SK-N-SH (cell line): ENCODE data around the gene CELSR2. TPM values are rescaled to one million over a fixed set of nuclear protein-coding genes. Genes with fewer than 3 reads are reported as not detected.

Experiments
- CTCF ChIA-PET: fragments of 300-600, 350-600 bp; formaldehyde crosslinking; extraction: SDS; loops from one replicate; lab custom pipeline; 2021; lab: Yijun Ruan, JAX
- POLR2A ChIA-PET: fragments of 350-600 bp; sonication (Branson Sonifier 250); formaldehyde crosslinking; extraction: SDS; loops from one replicate; lab custom pipeline; 2020; ENCODE audit warnings: antibody characterized with exemption, inconsistent platforms; lab: Yijun Ruan, JAX
- DNase-seq: peaks from one replicate; pipeline ENCODE4 v3.0.0; 2012
- H2AFZ ChIP-seq: fragments of 200-600 bp; sonication (generic); 2 replicates; pipeline ENCODE4 v1.8.1; 2016; ENCODE audit warnings: antibody characterized with exemption, mild to moderate bottlenecking, low read depth
- H3F3A ChIP-seq: fragments of 200-600 bp; sonication (generic); replicated peaks from 2 replicates; pipeline ENCODE3; 2016; ENCODE audit warnings: antibody characterized with exemption, mild to moderate bottlenecking; ENCODE audit not compliant: insufficient read depth
- H3K27ac ChIP-seq, 2 experiments: fragments of 200-500 bp in 1 of 2; fragments of 200-600 bp in 1 of 2; sonication (Bioruptor generic) in 1 of 2; sonication (generic), shearing (Covaris generic) in 1 of 2; 2 replicates each; pipeline versions ENCODE4 v1.5.1 to v1.6.1; 2014 to 2016; ENCODE audit warnings: low read depth in 2 of 2, inconsistent platforms in 1 of 2, low read length in 1 of 2, mild to moderate bottlenecking in 1 of 2, mixed read lengths in 1 of 2
- H3K27me3 ChIP-seq: fragments of 200-600 bp; sonication (generic), shearing (Covaris generic); 2 replicates; pipeline ENCODE4 v1.6.1; 2016; ENCODE audit warnings: mixed run types; ENCODE audit not compliant: insufficient read depth
- H3K36me3 ChIP-seq, 2 experiments: fragments of 200-500 bp in 1 of 2; fragments of 200-600 bp in 1 of 2; sonication (Bioruptor generic) in 1 of 2; sonication (generic) in 1 of 2; replicated peaks in 1 of 2; 2 replicates each; pipeline versions ENCODE3 to v1.5.1; 2014 to 2016; ENCODE audit warnings: low read length in 1 of 2, mild to moderate bottlenecking in 1 of 2; ENCODE audit not compliant: insufficient read depth in 2 of 2, control insufficient read depth in 1 of 2
- H3K4me1 ChIP-seq, 2 experiments: fragments of 200-500 bp in 1 of 2; fragments of 200-600 bp in 1 of 2; sonication (Bioruptor generic) in 1 of 2; sonication (generic), shearing (Covaris generic) in 1 of 2; 2 replicates each; pipeline versions ENCODE4 v1.5.1 to v1.6.1; 2014 to 2016; ENCODE audit warnings: low read depth in 1 of 2, low read length in 1 of 2, mixed run types in 1 of 2; ENCODE audit not compliant: insufficient read depth in 2 of 2, control insufficient read depth in 1 of 2
- H3K4me2 ChIP-seq: fragments of 200-600 bp; sonication (generic), shearing (Covaris generic); 2 replicates; pipeline ENCODE4 v1.6.1; 2017; ENCODE audit warnings: mixed run types
- H3K4me3 ChIP-seq, 2 experiments: fragments of 200-500 bp in 1 of 2; fragments of 200-600 bp in 1 of 2; sonication (Bioruptor generic) in 1 of 2; sonication (generic), shearing (Covaris generic) in 1 of 2; 2 replicates each; pipeline versions ENCODE4 v1.5.1 to v1.8.1; 2014 to 2016; ENCODE audit warnings: low read depth in 2 of 2, inconsistent platforms in 1 of 2, low read length in 1 of 2, mild to moderate bottlenecking in 1 of 2, mixed read lengths in 1 of 2, moderate library complexity in 1 of 2
- H3K79me2 ChIP-seq: fragments of 200-600 bp; sonication (generic); 2 replicates; pipeline ENCODE4 v1.8.1; 2017; ENCODE audit warnings: mild to moderate bottlenecking; ENCODE audit not compliant: insufficient read depth
- H3K9ac ChIP-seq: fragments of 200-600 bp; sonication (generic); 2 replicates; pipeline ENCODE4 v1.6.1; 2017; ENCODE audit warnings: mixed run types
- H3K9me2 ChIP-seq: fragments of 200-600 bp; sonication (generic); 2 replicates; pipeline ENCODE4 v1.6.1; 2017; ENCODE audit warnings: mixed run types
- H3K9me3 ChIP-seq: fragments of 200-600 bp; sonication (generic); 2 replicates; pipeline ENCODE4 v1.6.1; 2017; ENCODE audit warnings: mixed run types, mild to moderate bottlenecking, moderate library complexity
- H4K20me1 ChIP-seq: fragments of 200-600 bp; sonication (generic); 2 replicates; pipeline ENCODE4 v1.6.1; 2017; ENCODE audit warnings: mild to moderate bottlenecking, mixed run types; ENCODE audit not compliant: insufficient read depth
- CTCF ChIP-seq: fragments of 200-600 bp; sonication (generic); IDR thresholded peaks from 2 replicates; pipeline ENCODE4 v1.6.1; 2017; ENCODE audit warnings: antibody characterized with exemption, mild to moderate bottlenecking, moderate library complexity
- ELF1 ChIP-seq: IDR thresholded peaks from 2 replicates; pipeline ENCODE4 v1.4.0; 2012
- EZH2phosphoT487 ChIP-seq: fragments of 200-600 bp; sonication (generic); IDR thresholded peaks from 2 replicates; pipeline ENCODE4 v1.6.1; 2017; ENCODE audit warnings: low read depth, mixed run types, mild to moderate bottlenecking, antibody characterized with exemption, moderate library complexity, borderline replicate concordance
- FOSL2 ChIP-seq: IDR thresholded peaks from 2 replicates; pipeline ENCODE4 v1.4.0; 2012; ENCODE audit warnings: low read depth, mild to moderate bottlenecking, moderate library complexity, borderline replicate concordance
- FOXJ3 ChIP-seq: sonication (generic); formaldehyde crosslinking; IDR thresholded peaks from 2 replicates; pipeline ENCODE4 v1.5.1; 2020; ENCODE audit warnings: mild to moderate bottlenecking, missing genetic modification reagents
- FOXM1 ChIP-seq: IDR thresholded peaks from 2 replicates; pipeline ENCODE4 v1.4.0; 2012; ENCODE audit warnings: low read depth, mild to moderate bottlenecking
- GATA2 ChIP-seq: sonication (generic); formaldehyde crosslinking; IDR thresholded peaks from 2 replicates; pipeline ENCODE4 v1.5.0; 2020; ENCODE audit warnings: mild to moderate bottlenecking, missing genetic modification reagents
- IRF3 ChIP-seq: fragments of 150-350 bp; IDR thresholded peaks from 2 replicates; pipeline ENCODE4 v1.6.1; 2016; ENCODE audit warnings: mild to moderate bottlenecking, low read depth, low read length
- JUND ChIP-seq: IDR thresholded peaks from 2 replicates; pipeline ENCODE4 v1.4.0; 2012
- MAX ChIP-seq: IDR thresholded peaks from 2 replicates; pipeline ENCODE4 v1.4.0; 2012; ENCODE audit warnings: low read depth
- NFIC ChIP-seq: IDR thresholded peaks from 2 replicates; pipeline ENCODE4 v1.4.0; 2012; ENCODE audit warnings: borderline replicate concordance
- PBX3 ChIP-seq: IDR thresholded peaks from 2 replicates; pipeline ENCODE4; 2012
- POLR2AphosphoS5 ChIP-seq: IDR thresholded peaks from 2 replicates; pipeline ENCODE4 v1.6.1; 2012; ENCODE audit warnings: low read depth, low read length
- RAD21 ChIP-seq: IDR thresholded peaks from 2 replicates; pipeline ENCODE4 v1.6.1; 2012; ENCODE audit warnings: mild to moderate bottlenecking, low read length
- RCOR1 ChIP-seq: fragments of 150-350 bp; IDR thresholded peaks from 2 replicates; pipeline ENCODE4 v1.6.1; 2017; ENCODE audit warnings: antibody characterized with exemption, low read length
- REST ChIP-seq: IDR thresholded peaks from 2 replicates; pipeline ENCODE4 v1.6.1; 2012; ENCODE audit warnings: mild to moderate bottlenecking, low read depth, low read length, moderate library complexity
- RFX5 ChIP-seq: IDR thresholded peaks from 2 replicates; pipeline ENCODE4 v1.6.1; 2012; ENCODE audit warnings: mild to moderate bottlenecking, improper control_type of control experiment, low read length
- RXRA ChIP-seq: IDR thresholded peaks from 2 replicates; pipeline ENCODE4 v1.4.0; 2012; ENCODE audit warnings: low read depth, mild to moderate bottlenecking, borderline replicate concordance
- SMC3 ChIP-seq: IDR thresholded peaks from 2 replicates; pipeline ENCODE4 v1.6.1; 2012; ENCODE audit warnings: low read depth, low read length, improper control_type of control experiment
- TCF12 ChIP-seq: IDR thresholded peaks from 2 replicates; pipeline ENCODE4 v1.4.0; 2012
- TEAD4 ChIP-seq: IDR thresholded peaks from 2 replicates; pipeline ENCODE4 v1.4.0; 2012; ENCODE audit warnings: mild to moderate bottlenecking, borderline replicate concordance; ENCODE audit not compliant: insufficient read depth
- YY1 ChIP-seq: IDR thresholded peaks from 2 replicates; pipeline ENCODE4 v1.4.0; 2012; ENCODE audit warnings: low read depth, mild to moderate bottlenecking
- ZBTB33 ChIP-seq: IDR thresholded peaks from 2 replicates; pipeline ENCODE4 v1.4.0; 2012; ENCODE audit warnings: low read depth, borderline replicate concordance
- WGBS: methylation state at CpG from one replicate; pipeline ENCODE4 v1.1.6; 2017; ENCODE audit warnings: low lambda C conversion rate; 5-methylcytosine and 5-hydroxymethylcytosine counted together
- polyA plus RNA-seq, 3 experiments: library from polyadenylated mRNA; depleted of rRNA; stranded (reverse); fragments of >200 nt; gene quantifications; 2 replicates each; pipeline ENCODE4 v1.2.3, GENCODE V29; 2012

The CELSR2 gene
- polyA plus RNA-seq, 1 of the 3 experiments (the other 2 are of a cell fraction): 3.5 TPM

GRCh38 chr1:109263597-109264378 lies 14.4 kb downstream of the CELSR2 start:
- WGBS: 55% methylated on average over 14 of the region's 29 CpGs
- no peak overlapping the region for H2AFZ ChIP-seq
- POLR2A ChIA-PET: interaction anchor here (0.7 to 1.0 kb wide), 2 partner anchors 134 to 164 kb away, joined by 3 to 4 read pairs; partner anchors contain the start of gene SORT1
- TF ChIP-seq RXRA (no peak), TCF12 (no peak), FOSL2 (no peak), IRF3 (no peak), GATA2 (CRISPR knock-in tag) (no peak), REST (0 out of 2 replicates have a peak, but pooled peaks have one; percentile 13), POLR2AphosphoS5 (no peak), FOXM1 (no peak), TEAD4 (no peak), RCOR1 (peak; percentile 46; the same call in 1 of the 2 replicates), EZH2phosphoT487 (no peak), FOXJ3 (CRISPR knock-in tag) (peak; percentile 66; the same call in 1 of the 2 replicates), MAX (peak; percentile 79), ELF1 (no peak), RFX5 (no peak), YY1 (no peak), JUND (no peak), CTCF (peak; percentile 92), RAD21 (peak; percentile 87), ZBTB33 (peak; percentile 86; the same call in 1 of the 2 replicates), NFIC (no peak), PBX3 (no peak), SMC3 (peak; percentile 89)

More at GRCh38 chr1:109263597-109264378, 14.4 kb downstream of the CELSR2 start:
- CTCF ChIA-PET: interaction anchor here (0.6 to 3.7 kb wide), 48 partner anchors 10 to 269 kb away, joined by 3 to 61 read pairs (median 5); partner anchors contain the start of genes CELSR2, ELAPOR1, MYBPHL and PSMA5
- Histone ChIP-seq H3K9me3 (no peaks in the 10 kb centered on the region), H3K4me3 (peak overlapping the region in 1 of 2 experiments; percentile 2; a peak in 1 of 4 replicates), H3K4me1 (peaks cover 0 to 22% of the 10 kb centered on the region in 2 experiments; a peak in 2 of 4 replicates), H3K27me3 (no peaks in the 10 kb centered on the region), H3K9ac (no peak overlapping the region), H3K4me2 (no peak overlapping the region), H3K9me2 (no peaks in the 10 kb centered on the region), H3K36me3 (peaks cover 0 to 5% of the 10 kb centered on the region in 2 experiments), H3F3A (no peaks in the 10 kb centered on the region), H3K79me2 (no peaks in the 10 kb centered on the region), H4K20me1 (no peaks in the 10 kb centered on the region), H3K27ac (peak overlapping the region in 1 of 2 experiments; percentile 0; a peak in 1 of 4 replicates)
- peak; percentile 98 for DNase-seq
